GM12878 (cell line): ENCODE measurements around the gene NACA. TPM values are rescaled to one million over a fixed set of nuclear protein-coding genes. Genes with fewer than 3 reads are reported as not detected.

Experiments used
- ATAC-seq: fragments of 200-7000 bp; cut with Tn5 transposase; 3 replicates; pipeline ENCODE4 v1.9.1; 2020; ENCODE audit warnings: mild to moderate bottlenecking, moderate library complexity
- BruUV-seq: library from RNA; stranded (reverse); fragments of 400-500 nt; replicated peaks from 2 replicates; lab custom pipeline; 2021; lab: Mats Ljungman, UMichigan
- CTCF ChIA-PET: fragments of 300-600 bp; sonication (Branson Sonifier 250); formaldehyde crosslinking; extraction: SDS; loops from one replicate; lab custom pipeline; 2021; ENCODE audit warnings: inconsistent platforms; lab: Yijun Ruan, JAX
- POLR2A ChIA-PET: fragments of 350-600 bp; formaldehyde crosslinking; extraction: SDS; loops from one replicate; lab custom pipeline; 2021; ENCODE audit warnings: inconsistent platforms; lab: Charles Lee
- RAD21 ChIA-PET: fragments of 300-600 bp; sonication (Branson Sonifier 250); formaldehyde crosslinking; loops from one replicate; lab custom pipeline; 2023; ENCODE audit warnings: antibody characterized with exemption; ENCODE audit not compliant: unreplicated experiment; lab: Charles Lee
- SMC1A ChIA-PET: fragments of 300-600 bp; sonication (Branson Sonifier 250); formaldehyde crosslinking; loops from one replicate; lab custom pipeline; 2023; ENCODE audit not compliant: unreplicated experiment, uncharacterized antibody; lab: Charles Lee
- DNase-seq: peaks from one replicate; pipeline ENCODE4 v3.0.0-alpha.2; 2011; ENCODE audit warnings: low read depth, low spot score
- FAIRE-seq: peaks from 3 replicates; lab custom pipeline; 2011; peaks lifted over from hg19 to GRCh38; lab: Jason Lieb, UNC
- H2AFZ ChIP-seq: 2 replicates; pipeline ENCODE4 v1.6.0; 2011; ENCODE audit warnings: low read depth, low read length, control low read depth; ENCODE audit not compliant: control insufficient read depth
- H3K27ac ChIP-seq: 2 replicates; pipeline ENCODE4 v1.5.1; 2011; ENCODE audit warnings: control low read depth; ENCODE audit not compliant: control insufficient read depth, insufficient read depth
- H3K27me3 ChIP-seq, 2 experiments: replicated peaks in 1 of 2; 2 replicates each; pipeline versions ENCODE4 v1.6.0 to v1.6.1; 2011; ENCODE audit warnings: low read length in 1 of 2; ENCODE audit not compliant: control insufficient read depth in 2 of 2, insufficient read depth in 2 of 2
- H3K36me3 ChIP-seq, 2 experiments: 2 replicates each; pipeline ENCODE4 v1.5.1; 2011; ENCODE audit warnings: low read length in 1 of 2; ENCODE audit not compliant: control insufficient read depth in 2 of 2, insufficient read depth in 2 of 2
- H3K4me1 ChIP-seq: 2 replicates; pipeline ENCODE4 v1.6.1; 2011; ENCODE audit warnings: mild to moderate bottlenecking, low read length, moderate library complexity, mixed read lengths; ENCODE audit not compliant: control insufficient read depth, insufficient read depth
- H3K4me2 ChIP-seq: 2 replicates; pipeline ENCODE4 v1.6.0; 2011; ENCODE audit warnings: control low read depth; ENCODE audit not compliant: control insufficient read depth, insufficient read depth
- H3K4me3 ChIP-seq: fragments of 200-600 bp; sonication (generic); 2 replicates; pipeline ENCODE4 v1.5.1; 2016
- H3K79me2 ChIP-seq: 2 replicates; pipeline ENCODE4 v1.6.0; 2011; ENCODE audit warnings: low read length; ENCODE audit not compliant: control insufficient read depth, insufficient read depth
- H3K9ac ChIP-seq: 2 replicates; pipeline ENCODE4 v1.8.0; 2011; ENCODE audit warnings: low read length, control low read depth, mixed read lengths; ENCODE audit not compliant: control insufficient read depth, insufficient read depth
- H3K9me3 ChIP-seq: replicated peaks from 3 replicates; pipeline ENCODE4 v1.5.1; 2011; ENCODE audit warnings: mild to moderate bottlenecking, low read length; ENCODE audit not compliant: control insufficient read depth, insufficient read depth
- H4K20me1 ChIP-seq: 2 replicates; pipeline ENCODE4 v1.6.0; 2011; ENCODE audit not compliant: control insufficient read depth, insufficient read depth
- HDGF ChIP-seq: fragments of 450-650 bp; IDR thresholded peaks from 2 replicates; pipeline ENCODE4 v1.6.1; 2016; ENCODE audit warnings: antibody characterized with exemption
- STAT3 ChIP-seq: IDR thresholded peaks from 2 replicates; pipeline ENCODE4 v1.6.1; 2011; ENCODE audit warnings: low read depth, low read length, improper control_type of control experiment
- WGBS: methylation state at CpG from one replicate; pipeline ENCODE4 v1.1.6; 2016; ENCODE audit warnings: low lambda C conversion rate; ENCODE audit not compliant: insufficient replicate concordance, insufficient coverage; ENCODE audit errors: missing lambda C conversion rate; 5-methylcytosine and 5-hydroxymethylcytosine counted together
- in situ Hi-C: fragments of 300-500 bp; cut with MboI; formaldehyde crosslinking; loops from 9 replicates; pipeline ENCODE4 v1.14.3; 2018; ENCODE audit warnings: mixed read lengths
- intact Hi-C: fragments of 100-400 bp; cut with micrococcal nuclease; formaldehyde crosslinking; loops from one replicate; pipeline ENCODE4 v1.14.2; 2022; ENCODE audit not compliant: unreplicated experiment
- polyA plus RNA-seq, 11 experiments: library from polyadenylated mRNA; depleted of rRNA in 4 of 11; unstranded in 6 of 11; stranded (reverse) in 5 of 11; fragments of >200 nt; fragmentation: Nextera tagmentation in 4 of 11; fragmentation: Illumina TruSeq in 1 of 11; extraction: Ambion mirVana in 4 of 11; extraction: Trizol in 1 of 11; gene quantifications; 1 replicate in 1 of 11; 2 replicates in 10 of 11; pipeline versions ENCODE4 v1.2.1 to v1.2.3, GENCODE V29; 2011 to 2016; ENCODE audit warnings: inconsistent platforms in 2 of 11, missing spikeins in 2 of 11, low read depth in 1 of 11
- total RNA-seq, 4 experiments: library from RNA; depleted of rRNA in 3 of 4; stranded (reverse); fragments of >200 nt in 3 of 4; fragmentation: Illumina TruSeq in 1 of 4; extraction: Trizol in 1 of 4; gene quantifications; 2 replicates each; pipeline versions ENCODE4 v1.2.1 to v1.2.3, GENCODE V29; 2013 to 2021
- TF ChIP-seq, protein P1 (sequence below): IDR thresholded peaks from 2 replicates; pipeline ENCODE4 v1.6.1; 2012; ENCODE audit warnings: improper control_type of control experiment, low read depth, low read length; ENCODE audit not compliant: insufficient replicate concordance

The NACA gene
- total and polyA plus RNA-seq, 10 of the 15 experiments (the other 5 are each of a cell fraction or from before 2014, with no cell fraction given): 1,181 to 2,782 (median 1,905) TPM

DNA sequence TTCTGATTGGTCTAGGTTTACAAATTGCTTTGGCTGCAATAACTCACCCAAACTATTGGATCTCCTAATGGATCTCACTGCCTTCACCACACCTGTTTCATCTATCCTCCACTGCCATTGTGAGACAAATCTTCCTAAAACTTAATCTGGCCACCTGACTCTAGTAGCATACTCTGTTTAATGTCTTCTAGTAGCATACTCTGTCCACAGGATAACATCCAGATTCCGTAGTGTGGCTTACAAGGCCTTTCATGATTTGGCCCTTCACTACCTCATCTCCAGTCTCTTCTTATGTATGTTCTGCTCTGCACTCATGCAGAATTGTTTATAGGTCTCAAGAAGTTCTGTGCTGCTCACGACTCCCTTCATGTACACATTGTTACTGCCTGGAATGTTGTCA, 48.0 kb upstream of the NACA start:
- H3K27ac ChIP-seq: no peak overlapping the region
- no peaks in the 10 kb centered on the region for H3K36me3 ChIP-seq
- intact Hi-C loops: no loop called here
- H3K4me2 ChIP-seq: no peak overlapping the region
- in situ Hi-C loops: no loop called here
- no peak overlapping the region for H3K4me3 ChIP-seq
- H3K4me1 ChIP-seq: no peaks in the 10 kb centered on the region
- ChIA-PET POLR2A (no interaction called here), RAD21 (no interaction called here), SMC1A (no interaction called here), CTCF (no interaction called here)
- FAIRE-seq (no peak), ATAC-seq (no peak), DNase-seq (no peak)
- 72% methylated on average over 2 of the region's 2 CpGs for WGBS
- H3K79me2 ChIP-seq: no peaks in the 10 kb centered on the region
- no peak overlapping the region for H3K9ac ChIP-seq
- no peaks in the 10 kb centered on the region for H3K27me3 ChIP-seq
- no peak for TF ChIP-seq STAT3
- TF ChIP-seq, protein P1, sequence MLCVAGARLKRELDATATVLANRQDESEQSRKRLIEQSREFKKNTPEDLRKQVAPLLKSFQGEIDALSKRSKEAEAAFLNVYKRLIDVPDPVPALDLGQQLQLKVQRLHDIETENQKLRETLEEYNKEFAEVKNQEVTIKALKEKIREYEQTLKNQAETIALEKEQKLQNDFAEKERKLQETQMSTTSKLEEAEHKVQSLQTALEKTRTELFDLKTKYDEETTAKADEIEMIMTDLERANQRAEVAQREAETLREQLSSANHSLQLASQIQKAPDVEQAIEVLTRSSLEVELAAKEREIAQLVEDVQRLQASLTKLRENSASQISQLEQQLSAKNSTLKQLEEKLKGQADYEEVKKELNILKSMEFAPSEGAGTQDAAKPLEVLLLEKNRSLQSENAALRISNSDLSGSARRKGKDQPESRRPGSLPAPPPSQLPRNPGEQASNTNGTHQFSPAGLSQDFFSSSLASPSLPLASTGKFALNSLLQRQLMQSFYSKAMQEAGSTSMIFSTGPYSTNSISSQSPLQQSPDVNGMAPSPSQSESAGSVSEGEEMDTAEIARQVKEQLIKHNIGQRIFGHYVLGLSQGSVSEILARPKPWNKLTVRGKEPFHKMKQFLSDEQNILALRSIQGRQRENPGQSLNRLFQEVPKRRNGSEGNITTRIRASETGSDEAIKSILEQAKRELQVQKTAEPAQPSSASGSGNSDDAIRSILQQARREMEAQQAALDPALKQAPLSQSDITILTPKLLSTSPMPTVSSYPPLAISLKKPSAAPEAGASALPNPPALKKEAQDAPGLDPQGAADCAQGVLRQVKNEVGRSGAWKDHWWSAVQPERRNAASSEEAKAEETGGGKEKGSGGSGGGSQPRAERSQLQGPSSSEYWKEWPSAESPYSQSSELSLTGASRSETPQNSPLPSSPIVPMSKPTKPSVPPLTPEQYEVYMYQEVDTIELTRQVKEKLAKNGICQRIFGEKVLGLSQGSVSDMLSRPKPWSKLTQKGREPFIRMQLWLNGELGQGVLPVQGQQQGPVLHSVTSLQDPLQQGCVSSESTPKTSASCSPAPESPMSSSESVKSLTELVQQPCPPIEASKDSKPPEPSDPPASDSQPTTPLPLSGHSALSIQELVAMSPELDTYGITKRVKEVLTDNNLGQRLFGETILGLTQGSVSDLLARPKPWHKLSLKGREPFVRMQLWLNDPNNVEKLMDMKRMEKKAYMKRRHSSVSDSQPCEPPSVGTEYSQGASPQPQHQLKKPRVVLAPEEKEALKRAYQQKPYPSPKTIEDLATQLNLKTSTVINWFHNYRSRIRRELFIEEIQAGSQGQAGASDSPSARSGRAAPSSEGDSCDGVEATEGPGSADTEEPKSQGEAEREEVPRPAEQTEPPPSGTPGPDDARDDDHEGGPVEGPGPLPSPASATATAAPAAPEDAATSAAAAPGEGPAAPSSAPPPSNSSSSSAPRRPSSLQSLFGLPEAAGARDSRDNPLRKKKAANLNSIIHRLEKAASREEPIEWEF: no peak
- no peak for TF ChIP-seq HDGF
- H4K20me1 ChIP-seq: no peaks in the 10 kb centered on the region
- no TSS peak for BruUV-seq
- H3K9me3 ChIP-seq: no peaks in the 10 kb centered on the region
- H2AFZ ChIP-seq: no peak overlapping the region
